H1 (cell line): ENCODE results near the gene CPEB3. TPM values are rescaled to one million over a fixed set of nuclear protein-coding genes. Genes with fewer than 3 reads are reported as not detected.

Experiments used
- CTCF ChIA-PET: fragments of 300-600 bp; sonication (Branson Sonifier 250); formaldehyde crosslinking; loops from one replicate; lab custom pipeline; 2021; ENCODE audit not compliant: partially characterized antibody; lab: Charles Lee
- POLR2A ChIA-PET: fragments of 300-600 bp; sonication (Branson Sonifier 250); formaldehyde crosslinking; loops from one replicate; lab custom pipeline; 2021; ENCODE audit warnings: inconsistent platforms; ENCODE audit not compliant: partially characterized antibody; lab: Charles Lee
- DNase-seq, 2 experiments: peaks; one replicate each; pipeline versions ENCODE4 v3.0.0 to v3.0.0-alpha.2; 2010 to 2022; ENCODE audit warnings: low spot score in 2 of 2, low read depth in 1 of 2, mixed read lengths in 1 of 2
- FAIRE-seq: peaks from 2 replicates; lab custom pipeline; 2011; peaks lifted over from hg19 to GRCh38; lab: Jason Lieb, UNC
- H2AFZ ChIP-seq: 2 replicates; pipeline ENCODE4 v1.8.1; 2012; ENCODE audit warnings: low read length, inconsistent platforms
- H2AK5ac ChIP-seq: 2 replicates; pipeline ENCODE4 v1.6.1; 2013; ENCODE audit warnings: low read depth, low read length
- H2BK120ac ChIP-seq: replicated peaks from 2 replicates; pipeline ENCODE3; 2013; ENCODE audit warnings: low read depth, low read length, inconsistent platforms
- H2BK12ac ChIP-seq: 2 replicates; pipeline ENCODE4 v1.6.1; 2013; ENCODE audit warnings: low read depth, low read length
- H2BK15ac ChIP-seq: 2 replicates; pipeline ENCODE4 v1.6.1; 2013; ENCODE audit warnings: low read length
- H2BK20ac ChIP-seq: 2 replicates; pipeline ENCODE4 v1.6.1; 2013; ENCODE audit warnings: low read length
- H2BK5ac ChIP-seq: 2 replicates; pipeline ENCODE4 v1.6.1; 2013; ENCODE audit warnings: low read depth, low read length
- H3K14ac ChIP-seq: 2 replicates; pipeline ENCODE4 v1.6.1; 2013; ENCODE audit warnings: inconsistent platforms; ENCODE audit not compliant: insufficient read length
- H3K18ac ChIP-seq: 2 replicates; pipeline ENCODE4 v1.6.1; 2013; ENCODE audit warnings: low read length; ENCODE audit errors: extremely low read depth
- H3K23ac ChIP-seq: 2 replicates; pipeline ENCODE4 v1.6.1; 2013; ENCODE audit warnings: inconsistent platforms; ENCODE audit not compliant: insufficient read length
- H3K23me2 ChIP-seq: 2 replicates; pipeline ENCODE4 v1.6.1; 2013; ENCODE audit warnings: low read depth, low read length
- H3K27ac ChIP-seq: 2 replicates; pipeline ENCODE4 v1.6.1; 2011; ENCODE audit warnings: low read depth, low read length, inconsistent platforms
- H3K27me3 ChIP-seq, 4 experiments: replicated peaks in 1 of 4; 1 replicate in 1 of 4; 2 replicates in 3 of 4; pipeline versions ENCODE4 v1.6.1 to v1.8.1; 2011 to 2013; ENCODE audit warnings: low read length in 3 of 4, mild to moderate bottlenecking in 3 of 4, inconsistent platforms in 2 of 4, mixed read lengths in 2 of 4, moderate library complexity in 1 of 4; ENCODE audit not compliant: control insufficient read depth in 3 of 4, insufficient read depth in 3 of 4; ENCODE audit errors: extremely low read depth in 1 of 4
- H3K36me3 ChIP-seq, 4 experiments: 2 replicates each; pipeline versions ENCODE4 v1.6.1 to v1.8.1; 2011 to 2013; ENCODE audit warnings: mild to moderate bottlenecking in 4 of 4, low read length in 3 of 4, moderate library complexity in 2 of 4, control low read depth in 1 of 4, inconsistent platforms in 1 of 4; ENCODE audit not compliant: insufficient read depth in 4 of 4, control insufficient read depth in 2 of 4
- H3K4ac ChIP-seq: replicated peaks from 2 replicates; pipeline ENCODE3; 2013; ENCODE audit warnings: low read length, low read depth, mixed read lengths, inconsistent platforms; ENCODE audit not compliant: insufficient read length
- H3K4me1 ChIP-seq, 4 experiments: replicated peaks in 1 of 4; 1 replicate in 1 of 4; 2 replicates in 3 of 4; pipeline versions ENCODE4 v1.6.1 to v1.8.1; 2011 to 2013; ENCODE audit warnings: low read length in 3 of 4, inconsistent platforms in 2 of 4, mixed read lengths in 1 of 4; ENCODE audit not compliant: insufficient read depth in 4 of 4, control insufficient read depth in 3 of 4
- H3K4me2 ChIP-seq, 2 experiments: 2 replicates each; pipeline versions ENCODE4 v1.6.1 to v1.8.1; 2011 to 2013; ENCODE audit warnings: low read depth in 2 of 2, low read length in 2 of 2, control low read depth in 1 of 2, inconsistent platforms in 1 of 2, mild to moderate bottlenecking in 1 of 2; ENCODE audit not compliant: insufficient read depth in 1 of 2
- H3K4me3 ChIP-seq, 4 experiments: fragments of 200-600, 300-600 bp in 1 of 4; sonication (generic), shearing (Covaris generic), sonication (Bioruptor Twin) in 1 of 4; 2 replicates each; pipeline versions ENCODE4 v1.5.1 to v1.8.1; 2011 to 2016; ENCODE audit warnings: low read length in 4 of 4, low read depth in 3 of 4, control low read depth in 2 of 4, inconsistent platforms in 2 of 4, mild to moderate bottlenecking in 2 of 4, mixed read lengths in 1 of 4, moderate library complexity in 1 of 4; ENCODE audit not compliant: insufficient read depth in 2 of 4; ENCODE audit errors: extremely low read depth in 1 of 4
- H3K56ac ChIP-seq: replicated peaks from 2 replicates; pipeline ENCODE3; 2013; ENCODE audit warnings: low read depth, mild to moderate bottlenecking, mixed read lengths, low read length, inconsistent platforms; ENCODE audit not compliant: insufficient read length
- H3K79me1 ChIP-seq: 2 replicates; pipeline ENCODE4 v1.6.1; 2013; ENCODE audit warnings: low read depth, low read length, control low read depth
- H3K79me2 ChIP-seq, 2 experiments: 2 replicates each; pipeline versions ENCODE4 v1.6.1 to v1.8.1; 2012 to 2013; ENCODE audit warnings: low read length in 2 of 2, mild to moderate bottlenecking in 2 of 2, inconsistent platforms in 1 of 2; ENCODE audit not compliant: insufficient read depth in 2 of 2, control insufficient read depth in 1 of 2
- H3K9ac ChIP-seq, 4 experiments: replicated peaks in 1 of 4; 1 replicate in 1 of 4; 2 replicates in 3 of 4; pipeline versions ENCODE4 v1.6.1 to v1.8.1; 2011 to 2013; ENCODE audit warnings: low read depth in 3 of 4, low read length in 3 of 4, control low read depth in 2 of 4, mild to moderate bottlenecking in 2 of 4, moderate library complexity in 2 of 4, inconsistent platforms in 1 of 4; ENCODE audit errors: extremely low read depth in 1 of 4
- H3K9me3 ChIP-seq, 2 experiments: 2 replicates each; pipeline versions ENCODE4 v1.6.1 to v1.8.1; 2012 to 2013; ENCODE audit warnings: mild to moderate bottlenecking in 2 of 2, moderate library complexity in 2 of 2, control low read depth in 1 of 2, inconsistent platforms in 1 of 2, low read depth in 1 of 2, low read length in 1 of 2, mixed read lengths in 1 of 2; ENCODE audit not compliant: insufficient read depth in 2 of 2
- H4K20me1 ChIP-seq, 2 experiments: replicated peaks in 1 of 2; 2 replicates each; pipeline versions ENCODE3 to v1.8.1; 2011 to 2013; ENCODE audit warnings: inconsistent platforms in 2 of 2, low read length in 2 of 2, mild to moderate bottlenecking in 1 of 2; ENCODE audit not compliant: insufficient read depth in 2 of 2, control insufficient read depth in 1 of 2
- H4K5ac ChIP-seq: 2 replicates; pipeline ENCODE4 v1.6.1; 2013; ENCODE audit warnings: low read length, low read depth, mixed read lengths, inconsistent platforms; ENCODE audit not compliant: insufficient read length
- H4K8ac ChIP-seq: 2 replicates; pipeline ENCODE4 v1.8.0; 2013; ENCODE audit warnings: mild to moderate bottlenecking, moderate library complexity, low read length, inconsistent platforms; ENCODE audit not compliant: insufficient read depth; ENCODE audit errors: extremely low read depth
- H4K91ac ChIP-seq: replicated peaks from 2 replicates; pipeline ENCODE3; 2013; ENCODE audit warnings: low read length, mixed read lengths, inconsistent platforms; ENCODE audit not compliant: insufficient read length
- CHD2 ChIP-seq: IDR thresholded peaks from 2 replicates; pipeline ENCODE4 v1.6.1; 2012; ENCODE audit warnings: low read length, improper control_type of control experiment
- KDM5A ChIP-seq: fragments of 200-600 bp; IDR thresholded peaks from 2 replicates; pipeline ENCODE4 v1.7.1; 2012; ENCODE audit warnings: mild to moderate bottlenecking, low read length, inconsistent platforms, mixed read lengths
- WGBS, 2 experiments: shearing (Covaris generic) in 1 of 2; methylation state at CpG; one replicate each; pipeline versions ENCODE4 v1.1.6 to v1.1.7; 2013 to 2015; ENCODE audit warnings: low lambda C conversion rate in 2 of 2, mixed read lengths in 2 of 2, inconsistent platforms in 1 of 2, low coverage in 1 of 2, missing lambda C conversion rate in 1 of 2; ENCODE audit not compliant: insufficient replicate concordance in 2 of 2, insufficient coverage in 1 of 2, insufficient read length in 1 of 2; ENCODE audit errors: extremely low coverage in 1 of 2, missing lambda C conversion rate in 1 of 2; 5-methylcytosine and 5-hydroxymethylcytosine counted together
- polyA plus RNA-seq, 7 experiments: library from polyadenylated mRNA; depleted of rRNA in 3 of 7; stranded (reverse) in 5 of 7; unstranded in 2 of 7; fragments of >200 nt in 5 of 7; fragments of 200-250 nt in 2 of 7; gene quantifications; 1 replicate in 5 of 7; 2 replicates in 1 of 7; 4 replicates in 1 of 7; pipeline versions ENCODE4 v1.2.1 to v1.2.3, GENCODE V29; 2011 to 2013; ENCODE audit warnings: missing spikeins in 2 of 7, mixed read lengths in 2 of 7
- total RNA-seq: library from RNA; stranded (reverse); fragmentation: NEBNext Ultra II Directional; extraction: Animal tissue kit (Norgen Biotek cat#: 25700); gene quantifications from 2 replicates; pipeline ENCODE4 v1.2.1, GENCODE V29; 2021
- TF ChIP-seq, protein P1 (sequence below), 3 experiments: IDR thresholded peaks; 1 replicate in 2 of 3; 2 replicates in 1 of 3; pipeline versions ENCODE4 v1.5.1 to v1.6.1; 2011; ENCODE audit warnings: low read length in 3 of 3, mild to moderate bottlenecking in 3 of 3, inconsistent platforms in 2 of 3, low read depth in 1 of 3, moderate library complexity in 1 of 3; ENCODE audit not compliant: insufficient read depth in 1 of 3; ENCODE audit errors: control extremely low read depth in 1 of 3

CPEB3 gene
- total and polyA plus RNA-seq, 2 of the 8 experiments (the other 6 are each of a cell fraction or from before 2014, with no cell fraction given): 0.39 to 1.7 TPM

DNA sequence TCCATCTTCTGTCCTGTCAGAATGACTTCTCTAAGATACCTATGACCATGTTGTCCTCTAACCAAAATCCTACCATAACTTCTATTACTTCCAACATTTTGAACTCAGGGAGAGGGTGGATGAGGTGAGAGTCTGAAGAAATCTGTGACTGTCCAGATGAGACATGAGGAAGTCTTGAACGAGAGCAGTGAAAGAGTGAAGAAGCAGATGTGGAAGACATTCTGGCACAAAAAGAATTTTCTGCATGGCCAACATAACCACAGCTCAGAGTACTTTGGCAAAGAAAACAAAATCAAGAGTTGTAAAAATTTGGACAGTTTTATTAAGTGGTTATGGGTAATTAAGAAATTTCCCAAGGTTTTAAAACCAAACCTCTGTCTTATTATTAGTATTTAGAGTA lies 141.6 kb downstream of the CPEB3 start:
- H3K9ac ChIP-seq: no peak overlapping the region
- no peak overlapping the region for H2BK15ac ChIP-seq
- H3K23ac ChIP-seq: no peak overlapping the region
- no peak overlapping the region for H3K4me2 ChIP-seq
- H3K4me3 ChIP-seq: no peak overlapping the region
- no peak overlapping the region for H2BK120ac ChIP-seq
- no peak overlapping the region for H2AK5ac ChIP-seq
- H3K18ac ChIP-seq: no peak overlapping the region
- no peak overlapping the region for H2AFZ ChIP-seq
- H4K5ac ChIP-seq: no peak overlapping the region
- CTCF ChIA-PET: interaction anchor here (0.6 kb wide), 1 partner anchor 285 kb away, joined by 4 read pairs; no protein-coding TSS in a partner anchor
- no peak overlapping the region for H4K91ac ChIP-seq
- H3K79me2 ChIP-seq: no peaks in the 10 kb centered on the region
- H3K4ac ChIP-seq: no peak overlapping the region
- no peak overlapping the region for H3K14ac ChIP-seq
- POLR2A ChIA-PET: no interaction called here
- H2BK5ac ChIP-seq: no peak overlapping the region
- no peak overlapping the region for H3K56ac ChIP-seq
- no peaks in the 10 kb centered on the region for H3K27me3 ChIP-seq
- H3K23me2 ChIP-seq: no peaks in the 10 kb centered on the region
- DNase-seq (no peak), FAIRE-seq (no peak)
- no peaks in the 10 kb centered on the region for H4K20me1 ChIP-seq
- no peak overlapping the region for H2BK12ac ChIP-seq
- H4K8ac ChIP-seq: no peak overlapping the region
- no peaks in the 10 kb centered on the region for H3K79me1 ChIP-seq
- no peak overlapping the region for H3K27ac ChIP-seq
- no peak overlapping the region for H2BK20ac ChIP-seq
- no peaks in the 10 kb centered on the region for H3K36me3 ChIP-seq
- 94% methylated on average over 1 of the region's 1 CpG; no CpG with 5 or more reads in 1 of the 2 experiments for WGBS, 2 experiments
- no peaks in the 10 kb centered on the region for H3K9me3 ChIP-seq
- no peaks in the 10 kb centered on the region for H3K4me1 ChIP-seq
- TF ChIP-seq, protein P1, sequence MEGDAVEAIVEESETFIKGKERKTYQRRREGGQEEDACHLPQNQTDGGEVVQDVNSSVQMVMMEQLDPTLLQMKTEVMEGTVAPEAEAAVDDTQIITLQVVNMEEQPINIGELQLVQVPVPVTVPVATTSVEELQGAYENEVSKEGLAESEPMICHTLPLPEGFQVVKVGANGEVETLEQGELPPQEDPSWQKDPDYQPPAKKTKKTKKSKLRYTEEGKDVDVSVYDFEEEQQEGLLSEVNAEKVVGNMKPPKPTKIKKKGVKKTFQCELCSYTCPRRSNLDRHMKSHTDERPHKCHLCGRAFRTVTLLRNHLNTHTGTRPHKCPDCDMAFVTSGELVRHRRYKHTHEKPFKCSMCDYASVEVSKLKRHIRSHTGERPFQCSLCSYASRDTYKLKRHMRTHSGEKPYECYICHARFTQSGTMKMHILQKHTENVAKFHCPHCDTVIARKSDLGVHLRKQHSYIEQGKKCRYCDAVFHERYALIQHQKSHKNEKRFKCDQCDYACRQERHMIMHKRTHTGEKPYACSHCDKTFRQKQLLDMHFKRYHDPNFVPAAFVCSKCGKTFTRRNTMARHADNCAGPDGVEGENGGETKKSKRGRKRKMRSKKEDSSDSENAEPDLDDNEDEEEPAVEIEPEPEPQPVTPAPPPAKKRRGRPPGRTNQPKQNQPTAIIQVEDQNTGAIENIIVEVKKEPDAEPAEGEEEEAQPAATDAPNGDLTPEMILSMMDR (IDR thresholded peaks at IDR 0.05; ENCODE audit: control extremely low read depth in 1 of 3, insufficient read depth in 1 of 3, low read depth in 1 of 3, low read length in 3 of 3): no peak
- no peak for TF ChIP-seq KDM5A
- TF ChIP-seq CHD2: no peak
